Keratinocyte (primary cell): ENCODE results near the gene SCRT2. TPM values are rescaled to one million over a fixed set of nuclear protein-coding genes. Genes with fewer than 3 reads are reported as not detected.

Experiments used
- DNase-seq: peaks from one replicate; pipeline ENCODE4 v3.0.0-alpha.2; 2011; ENCODE audit warnings: low read depth, missing footprints, low spot score
- FAIRE-seq: peaks from 2 replicates; lab custom pipeline; 2011; peaks lifted over from hg19 to GRCh38; lab: Jason Lieb, UNC
- H2AFZ ChIP-seq: 2 replicates; pipeline ENCODE4 v1.6.0; 2012; ENCODE audit warnings: low read length, control low read depth, inconsistent platforms; ENCODE audit not compliant: control insufficient read depth
- H3K27ac ChIP-seq: 2 replicates; pipeline ENCODE4 v1.5.1; 2011; ENCODE audit warnings: low read length; ENCODE audit not compliant: control insufficient read depth, insufficient read depth
- H3K27me3 ChIP-seq: 3 replicates; pipeline ENCODE4 v1.6.0; 2011; ENCODE audit warnings: low read length; ENCODE audit not compliant: control insufficient read depth, insufficient read depth; ENCODE audit errors: extremely low read depth
- H3K36me3 ChIP-seq, 2 experiments: 2 replicates in 1 of 2; 3 replicates in 1 of 2; pipeline ENCODE4 v1.5.1; 2011; ENCODE audit warnings: low read length in 2 of 2, mild to moderate bottlenecking in 1 of 2; ENCODE audit not compliant: control insufficient read depth in 2 of 2, insufficient read depth in 2 of 2; ENCODE audit errors: extremely low read depth in 1 of 2
- H3K4me1 ChIP-seq: 3 replicates; pipeline ENCODE4 v1.5.1; 2011; ENCODE audit warnings: low read length; ENCODE audit not compliant: control insufficient read depth, insufficient read depth; ENCODE audit errors: extremely low read depth
- H3K4me2 ChIP-seq: 3 replicates; pipeline ENCODE4 v1.6.0; 2011; ENCODE audit warnings: low read depth, low read length; ENCODE audit not compliant: control insufficient read depth, insufficient read depth; ENCODE audit errors: extremely low read depth
- H3K4me3 ChIP-seq, 3 experiments: fragments of 200-600 bp in 1 of 3; sonication (generic) in 1 of 3; 2 replicates in 2 of 3; 3 replicates in 1 of 3; pipeline ENCODE4 v1.5.1; 2011 to 2016; ENCODE audit warnings: low read length in 3 of 3, mild to moderate bottlenecking in 3 of 3, control low read depth in 2 of 3, inconsistent platforms in 1 of 3, low read depth in 1 of 3, mixed read lengths in 1 of 3, mixed run types in 1 of 3, moderate library complexity in 1 of 3; ENCODE audit not compliant: control insufficient read depth in 2 of 3, insufficient read depth in 2 of 3; ENCODE audit errors: extremely low read depth in 1 of 3
- H3K79me2 ChIP-seq: 2 replicates; pipeline ENCODE4 v1.6.0; 2012; ENCODE audit warnings: low read length; ENCODE audit not compliant: control insufficient read depth, insufficient read depth
- H3K9ac ChIP-seq: 3 replicates; pipeline ENCODE4 v1.6.0; 2011; ENCODE audit warnings: low read length; ENCODE audit not compliant: control insufficient read depth, insufficient read depth; ENCODE audit errors: extremely low read depth
- H3K9me1 ChIP-seq: 3 replicates; pipeline ENCODE4 v1.6.0; 2011; ENCODE audit warnings: low read length; ENCODE audit not compliant: control insufficient read depth, insufficient read depth; ENCODE audit errors: extremely low read depth
- H3K9me3 ChIP-seq: 2 replicates; pipeline ENCODE4 v1.5.1; 2012; ENCODE audit warnings: low read depth, low read length; ENCODE audit not compliant: control insufficient read depth
- H4K20me1 ChIP-seq: 3 replicates; pipeline ENCODE4 v1.6.0; 2011; ENCODE audit warnings: low read length; ENCODE audit not compliant: control insufficient read depth, insufficient read depth; ENCODE audit errors: extremely low read depth
- CTCF ChIP-seq, 3 experiments: IDR thresholded peaks in 1 of 3; conservative IDR thresholded peaks in 1 of 3; optimal IDR thresholded peaks in 1 of 3; 2 replicates in 2 of 3; 3 replicates in 1 of 3; pipeline versions ENCODE3 to v1.5.1; 2011; ENCODE audit warnings: low read length in 3 of 3, mild to moderate bottlenecking in 3 of 3, moderate library complexity in 2 of 3, control low read depth in 1 of 3, inconsistent platforms in 1 of 3; ENCODE audit not compliant: insufficient read depth in 2 of 3; ENCODE audit errors: extremely low read depth in 1 of 3
- EZH2 ChIP-seq: IDR thresholded peaks from one replicate; pipeline ENCODE4 v1.6.1; 2012; ENCODE audit warnings: inconsistent platforms, mild to moderate bottlenecking, low read length, moderate library complexity
- dilution Hi-C: fragments of 300-500 bp; cut with MboI; formaldehyde crosslinking; loops from one replicate; pipeline ENCODE4 v1.7.0; 2020; ENCODE audit warnings: low sequenced_read_pairs; ENCODE audit not compliant: extremely low pct_ligation_motif_present
- polyA plus RNA-seq, 5 experiments: library from polyadenylated mRNA; depleted of rRNA in 3 of 5; stranded (reverse) in 3 of 5; stranded (forward) in 1 of 5; unstranded in 1 of 5; fragments of >200 nt; gene quantifications; 1 replicate in 1 of 5; 2 replicates in 3 of 5; 3 replicates in 1 of 5; pipeline versions ENCODE4 v1.2.1 to v1.2.3, GENCODE V29; 2011 to 2012; ENCODE audit warnings: missing spikeins in 2 of 5, low read depth in 1 of 5, low replicate concordance in 1 of 5

The SCRT2 gene
- polyA plus RNA-seq, 1 donor (not counting 4 experiments of a cell fraction or from before 2014, with no cell fraction given): not detected

GRCh38 chr20:699342-699741 is 23.7 kb upstream of the SCRT2 start:
- no peak overlapping the region for H3K4me3 ChIP-seq
- H3K79me2 ChIP-seq: no peaks in the 10 kb centered on the region
- FAIRE-seq (no peak), DNase-seq (no peak)
- H3K27me3 ChIP-seq: peaks cover 9% of the 10 kb centered on the region
- H3K4me2 ChIP-seq: no peak overlapping the region
- dilution Hi-C loops: no loop called here
- H4K20me1 ChIP-seq: no peaks in the 10 kb centered on the region
- no peaks in the 10 kb centered on the region for H3K9me1 ChIP-seq
- H3K9ac ChIP-seq: no peak overlapping the region
- no peaks in the 10 kb centered on the region for H3K9me3 ChIP-seq
- no peak overlapping the region for H2AFZ ChIP-seq
- TF ChIP-seq EZH2: no peak
- no peak for TF ChIP-seq CTCF (optimal IDR thresholded peaks at IDR 0.05 in 1 of 3, IDR thresholded peaks at IDR 0.05 in 1 of 3, conservative IDR thresholded peaks at IDR 0.05 in 1 of 3; ENCODE audit: extremely low read depth in 1 of 3, insufficient read depth in 2 of 3, low read length in 3 of 3)
- H3K4me1 ChIP-seq: no peaks in the 10 kb centered on the region
- H3K27ac ChIP-seq: no peak overlapping the region
- no peaks in the 10 kb centered on the region for H3K36me3 ChIP-seq

- FAIRE-seq (no peak), DNase-seq (no peak)
- dilution Hi-C loops: no loop called here
- H3K27ac ChIP-seq: no peak overlapping the region
- no peaks in the 10 kb centered on the region for H3K79me2 ChIP-seq
- H3K4me3 ChIP-seq: no peak overlapping the region
- no peak overlapping the region for H3K9ac ChIP-seq
- no peaks in the 10 kb centered on the region for H3K9me1 ChIP-seq
- TF ChIP-seq EZH2: no peak
- TF ChIP-seq CTCF (optimal IDR thresholded peaks at IDR 0.05 in 1 of 3, IDR thresholded peaks at IDR 0.05 in 1 of 3, conservative IDR thresholded peaks at IDR 0.05 in 1 of 3; ENCODE audit: extremely low read depth in 1 of 3, insufficient read depth in 2 of 3, low read length in 3 of 3): no peak
- H3K27me3 ChIP-seq: peaks cover 9% of the 10 kb centered on the region
- no peaks in the 10 kb centered on the region for H3K36me3 ChIP-seq
- no peaks in the 10 kb centered on the region for H3K4me1 ChIP-seq
- H3K9me3 ChIP-seq: no peaks in the 10 kb centered on the region
- no peak overlapping the region for H3K4me2 ChIP-seq
- no peaks in the 10 kb centered on the region for H4K20me1 ChIP-seq
- H2AFZ ChIP-seq: no peak overlapping the region
Observed at GRCh38 chr20:698276-698675, 22.7 kb upstream of the SCRT2 start.
